Smooth muscle cell (in vitro differentiated cells): ENCODE results near the gene YIPF3. TPM values are rescaled to one million over a fixed set of nuclear protein-coding genes. Genes with fewer than 3 reads are reported as not detected.

Experiments
- DNase-seq: peaks from one replicate; lab custom pipeline; 2025; ENCODE audit not compliant: unreplicated experiment; lab: John Stamatoyannopoulos, UW
- H2AFZ ChIP-seq: fragments of 200-600 bp; sonication (generic); 2 replicates; pipeline ENCODE4 v1.6.0; 2016; ENCODE audit warnings: antibody characterized with exemption, low read depth, mild to moderate bottlenecking
- H3F3A ChIP-seq: fragments of 200-600 bp; sonication (generic); 2 replicates; pipeline ENCODE4 v1.6.0; 2017; ENCODE audit warnings: antibody characterized with exemption, low read depth
- H3K27ac ChIP-seq: fragments of 200-600 bp; sonication (generic); 2 replicates; pipeline ENCODE4 v1.5.1; 2016; ENCODE audit warnings: low read depth, mild to moderate bottlenecking
- H3K27me3 ChIP-seq: fragments of 200-600 bp; sonication (generic); 2 replicates; pipeline ENCODE4 v1.6.1; 2016; ENCODE audit warnings: low read depth, mild to moderate bottlenecking
- H3K36me3 ChIP-seq: fragments of 200-600 bp; sonication (generic); 2 replicates; pipeline ENCODE4 v1.5.1; 2016; ENCODE audit warnings: low read depth
- H3K4me1 ChIP-seq: fragments of 200-600 bp; sonication (generic); 2 replicates; pipeline ENCODE4 v1.5.1; 2016; ENCODE audit warnings: low read depth
- H3K4me2 ChIP-seq: fragments of 200-600 bp; sonication (generic); 2 replicates; pipeline ENCODE4 v1.6.0; 2016; ENCODE audit warnings: mild to moderate bottlenecking
- H3K4me3 ChIP-seq: fragments of 200-600 bp; sonication (generic); 2 replicates; pipeline ENCODE4 v1.5.1; 2016; ENCODE audit warnings: mild to moderate bottlenecking
- H3K79me2 ChIP-seq: fragments of 200-600 bp; sonication (generic); 2 replicates; pipeline ENCODE4 v1.6.0; 2016; ENCODE audit warnings: low read depth, mild to moderate bottlenecking
- H3K9ac ChIP-seq: fragments of 200-600 bp; sonication (generic); 2 replicates; pipeline ENCODE4 v1.6.0; 2016; ENCODE audit warnings: low read depth
- H3K9me3 ChIP-seq: fragments of 200-600 bp; sonication (generic); replicated peaks from 2 replicates; pipeline ENCODE4 v1.5.1; 2016; ENCODE audit warnings: low read depth
- H4K20me1 ChIP-seq: fragments of 200-600 bp; sonication (generic); 2 replicates; pipeline ENCODE4 v1.6.0; 2016; ENCODE audit warnings: low read depth
- WGBS: methylation state at CpG from one replicate; pipeline ENCODE4 v1.1.7; 2016; ENCODE audit warnings: low lambda C conversion rate; 5-methylcytosine and 5-hydroxymethylcytosine counted together
- polyA plus RNA-seq: library from polyadenylated mRNA; unstranded; fragments of >200 nt; fragmentation: Nextera tagmentation; extraction: Ambion mirVana; gene quantifications from 2 replicates; pipeline ENCODE4 v1.2.1, GENCODE V29; 2016
- total RNA-seq: library from RNA; depleted of rRNA; stranded (reverse); fragments of >200 nt; gene quantifications from 2 replicates; pipeline ENCODE4 v1.2.3, GENCODE V29; 2014
- TF ChIP-seq, protein P1 (sequence below): fragments of 200-600 bp; sonication (generic); IDR thresholded peaks from 2 replicates; pipeline ENCODE4 v1.5.1; 2017; ENCODE audit warnings: borderline replicate concordance, mild to moderate bottlenecking, antibody characterized with exemption; ENCODE audit not compliant: insufficient read depth, poor library complexity, severe bottlenecking

YIPF3 gene
- total and polyA plus RNA-seq, 2 experiments from 2014 or later: 182 to 199 TPM

DNA sequence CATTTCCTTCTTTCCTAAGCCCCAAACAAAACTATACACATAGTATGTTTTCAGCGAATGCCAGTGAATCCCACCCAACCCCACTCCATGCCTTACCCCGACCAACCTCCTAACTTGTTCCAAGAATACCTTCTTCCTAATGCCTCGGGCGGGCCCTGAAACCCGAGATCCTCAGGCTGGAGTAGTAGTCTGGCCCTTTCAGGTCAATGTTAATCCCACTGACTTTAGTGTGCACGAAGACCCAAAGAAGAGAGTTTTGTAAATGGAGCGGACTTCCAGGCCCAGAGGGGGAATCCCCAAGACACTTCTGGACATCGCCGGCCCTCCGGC, 394 bp downstream of the YIPF3 start:
- peak overlapping the region; percentile 96 for H3K9ac ChIP-seq
- H3K4me2 ChIP-seq: peak overlapping the region; percentile 97
- peaks cover 43% of the 10 kb centered on the region for H3K79me2 ChIP-seq
- H3F3A ChIP-seq: peaks cover 33% of the 10 kb centered on the region
- H4K20me1 ChIP-seq: peaks cover 26% of the 10 kb centered on the region
- no peaks in the 10 kb centered on the region for H3K27me3 ChIP-seq
- DNase-seq: no peak
- peaks cover 6% of the 10 kb centered on the region for H3K36me3 ChIP-seq
- peak overlapping the region; percentile 87 for H3K27ac ChIP-seq
- peak overlapping the region; percentile 79 for H3K4me3 ChIP-seq
- H3K9me3 ChIP-seq: no peaks in the 10 kb centered on the region
- 2% methylated on average over 10 of the region's 10 CpGs for WGBS
- TF ChIP-seq, protein P1, sequence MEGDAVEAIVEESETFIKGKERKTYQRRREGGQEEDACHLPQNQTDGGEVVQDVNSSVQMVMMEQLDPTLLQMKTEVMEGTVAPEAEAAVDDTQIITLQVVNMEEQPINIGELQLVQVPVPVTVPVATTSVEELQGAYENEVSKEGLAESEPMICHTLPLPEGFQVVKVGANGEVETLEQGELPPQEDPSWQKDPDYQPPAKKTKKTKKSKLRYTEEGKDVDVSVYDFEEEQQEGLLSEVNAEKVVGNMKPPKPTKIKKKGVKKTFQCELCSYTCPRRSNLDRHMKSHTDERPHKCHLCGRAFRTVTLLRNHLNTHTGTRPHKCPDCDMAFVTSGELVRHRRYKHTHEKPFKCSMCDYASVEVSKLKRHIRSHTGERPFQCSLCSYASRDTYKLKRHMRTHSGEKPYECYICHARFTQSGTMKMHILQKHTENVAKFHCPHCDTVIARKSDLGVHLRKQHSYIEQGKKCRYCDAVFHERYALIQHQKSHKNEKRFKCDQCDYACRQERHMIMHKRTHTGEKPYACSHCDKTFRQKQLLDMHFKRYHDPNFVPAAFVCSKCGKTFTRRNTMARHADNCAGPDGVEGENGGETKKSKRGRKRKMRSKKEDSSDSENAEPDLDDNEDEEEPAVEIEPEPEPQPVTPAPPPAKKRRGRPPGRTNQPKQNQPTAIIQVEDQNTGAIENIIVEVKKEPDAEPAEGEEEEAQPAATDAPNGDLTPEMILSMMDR: no peak
- peaks cover 19% of the 10 kb centered on the region for H3K4me1 ChIP-seq
- peak overlapping the region; percentile 84 for H2AFZ ChIP-seq

DNA sequence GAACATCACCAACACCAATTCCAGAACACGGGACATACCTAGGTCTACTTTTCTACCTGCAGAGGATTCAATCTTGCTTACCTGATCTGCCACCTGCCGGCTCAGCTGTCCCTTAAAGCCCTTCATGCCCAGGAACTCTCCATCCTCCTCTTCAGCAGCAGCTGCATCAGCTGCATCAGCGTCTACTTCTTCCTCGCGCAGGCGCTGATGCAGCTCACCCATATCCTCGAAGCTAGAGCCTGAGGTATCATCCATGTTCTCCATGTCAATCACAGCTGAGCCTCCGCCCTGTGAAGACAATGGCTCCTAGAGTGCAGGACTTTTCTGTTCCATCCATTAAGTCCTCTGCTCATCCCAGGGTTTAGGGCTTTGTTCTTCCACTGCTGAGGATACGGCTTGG, 918 bp downstream of the YIPF3 start:
- H3K9ac ChIP-seq: peak overlapping the region; percentile 96
- H3K9me3 ChIP-seq: no peaks in the 10 kb centered on the region
- peaks cover 43% of the 10 kb centered on the region for H3K79me2 ChIP-seq
- peak overlapping the region; percentile 97 for H3K4me2 ChIP-seq
- H3K27ac ChIP-seq: peak overlapping the region; percentile 87
- 90% methylated on average over 9 of the region's 9 CpGs for WGBS
- H2AFZ ChIP-seq: no peak overlapping the region
- peaks cover 26% of the 10 kb centered on the region for H4K20me1 ChIP-seq
- TF ChIP-seq, protein P1: no peak
- peaks cover 1% of the 10 kb centered on the region for H3K36me3 ChIP-seq
- peak overlapping the region; percentile 79 for H3K4me3 ChIP-seq
- H3F3A ChIP-seq: peaks cover 36% of the 10 kb centered on the region
- DNase-seq: no peak
- peaks cover 19% of the 10 kb centered on the region for H3K4me1 ChIP-seq
- H3K27me3 ChIP-seq: no peaks in the 10 kb centered on the region

DNA sequence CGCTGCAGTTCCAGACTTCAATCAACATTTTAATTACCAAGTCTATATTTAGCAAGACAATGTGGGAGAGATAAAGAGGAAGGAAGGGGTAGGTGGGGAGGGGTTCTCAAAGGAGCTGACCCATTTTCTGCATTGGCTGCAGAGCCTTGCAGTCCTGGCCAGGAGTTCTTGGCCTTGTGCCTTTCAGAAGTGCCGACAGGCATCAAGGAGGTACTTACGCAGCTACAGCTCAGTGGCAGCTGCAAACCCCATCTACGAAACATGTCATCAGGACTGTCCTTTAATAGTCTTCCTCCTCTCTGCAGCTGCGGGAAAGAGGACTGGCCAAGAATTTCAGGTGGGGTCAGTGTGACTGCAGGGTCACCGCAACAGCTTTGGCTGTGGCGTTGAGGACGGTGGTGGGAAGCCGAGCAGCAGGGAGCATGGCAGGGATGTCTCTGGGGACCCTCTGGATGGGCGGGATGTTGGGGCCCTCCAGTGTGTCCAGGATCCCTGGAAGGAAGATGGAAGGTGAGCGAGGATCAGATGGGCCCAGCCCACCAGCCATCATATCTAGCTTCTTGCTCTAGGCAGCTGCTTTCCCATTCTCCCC, 4.8 kb downstream of the YIPF3 start:
- Histone ChIP-seq H2AFZ (no peak overlapping the region), H3K4me1 (peaks cover 12% of the 10 kb centered on the region), H3K27ac (no peak overlapping the region), H3K79me2 (peaks cover 20% of the 10 kb centered on the region), H3K36me3 (no peaks in the 10 kb centered on the region), H3F3A (peaks cover 36% of the 10 kb centered on the region), H3K27me3 (no peaks in the 10 kb centered on the region), H4K20me1 (peaks cover 26% of the 10 kb centered on the region), H3K9ac (no peak overlapping the region), H3K4me3 (no peak overlapping the region), H3K9me3 (no peaks in the 10 kb centered on the region), H3K4me2 (no peak overlapping the region)
- WGBS: 94% methylated on average over 11 of the region's 11 CpGs
- TF ChIP-seq, protein P1: no peak
- no peak for DNase-seq

DNA sequence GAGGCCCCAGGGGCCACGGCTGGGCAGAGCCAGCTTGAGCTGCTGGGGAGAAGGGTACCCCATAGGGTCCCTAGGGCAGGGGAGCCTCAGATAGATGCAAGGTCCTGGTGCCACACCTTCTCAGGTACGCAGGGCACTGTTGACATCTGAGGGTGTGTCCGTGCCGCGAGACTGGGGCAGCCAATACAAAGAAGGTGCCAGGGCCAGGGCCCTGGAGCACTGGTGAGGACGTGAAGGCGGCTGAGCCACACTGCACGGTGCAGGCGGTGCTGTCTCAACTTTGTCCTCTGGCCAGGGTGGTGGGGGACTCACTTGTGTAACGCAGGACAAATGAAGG, 5.9 kb downstream of the YIPF3 start:
- H3K9ac ChIP-seq: peak overlapping the region; percentile 85
- H3K36me3 ChIP-seq: no peaks in the 10 kb centered on the region
- TF ChIP-seq, protein P1: no peak
- H2AFZ ChIP-seq: no peak overlapping the region
- 90% methylated on average over 10 of the region's 10 CpGs for WGBS
- H3K4me1 ChIP-seq: peaks cover 10% of the 10 kb centered on the region
- DNase-seq: no peak
- H3K9me3 ChIP-seq: no peaks in the 10 kb centered on the region
- H3K4me3 ChIP-seq: peak overlapping the region; percentile 89
- peaks cover 34% of the 10 kb centered on the region for H3F3A ChIP-seq
- H3K4me2 ChIP-seq: peak overlapping the region; percentile 99
- H3K27me3 ChIP-seq: no peaks in the 10 kb centered on the region
- peaks cover 25% of the 10 kb centered on the region for H4K20me1 ChIP-seq
- H3K27ac ChIP-seq: peak overlapping the region; percentile 60
- peaks cover 13% of the 10 kb centered on the region for H3K79me2 ChIP-seq
